BLaER1 (cell line): ENCODE results near the gene NBPF6.
"Not testable (repeated sequence)": the region's sequence is repeated elsewhere in the genome, so short reads cannot be mapped to it uniquely, and the experiment has no call there.

Source experiments
- H3K27ac ChIP-seq: shearing (Covaris generic); formaldehyde crosslinking; 2 replicates; pipeline ENCODE4 v1.8.1; 2022
- H3K27me3 ChIP-seq: shearing (Covaris generic); formaldehyde crosslinking; 2 replicates; pipeline ENCODE4 v1.8.1; 2022
- H3K36me3 ChIP-seq: shearing (Covaris generic); formaldehyde crosslinking; 2 replicates; pipeline ENCODE4 v1.8.1; 2022
- H3K4me1 ChIP-seq: shearing (Covaris generic); formaldehyde crosslinking; 2 replicates; pipeline ENCODE4 v1.8.1; 2022
- H3K4me2 ChIP-seq: shearing (Covaris generic); formaldehyde crosslinking; 2 replicates; pipeline ENCODE4 v1.8.1; 2022
- H3K4me3 ChIP-seq: shearing (Covaris generic); formaldehyde crosslinking; 2 replicates; pipeline ENCODE4 v1.8.1; 2022
- H3K9ac ChIP-seq: shearing (Covaris generic); formaldehyde crosslinking; 2 replicates; pipeline ENCODE4 v1.8.1; 2022
- H3K9me3 ChIP-seq: shearing (Covaris generic); formaldehyde crosslinking; 2 replicates; pipeline ENCODE4 v1.8.1; 2022
- H4K20me1 ChIP-seq: shearing (Covaris generic); formaldehyde crosslinking; 2 replicates; pipeline ENCODE4 v1.8.1; 2022
- Cebpa-rat ChIP-seq: shearing (Covaris generic); IDR thresholded peaks from 2 replicates; pipeline ENCODE4 v1.8.1; 2022

NBPF6 gene

GRCh38 chr1:108504447-108504846, 54.3 kb downstream of the NBPF6 start:
- no peaks in the 10 kb centered on the region for H3K9me3 ChIP-seq
- no peak overlapping the region for H3K27ac ChIP-seq
- H4K20me1 ChIP-seq = no peaks in the 10 kb centered on the region
- peaks cover 14% of the 10 kb centered on the region for H3K4me1 ChIP-seq
- no peak for TF ChIP-seq Cebpa-rat
- H3K9ac ChIP-seq = no peak overlapping the region
- H3K4me3 ChIP-seq = no peak overlapping the region
- H3K4me2 ChIP-seq = no peak overlapping the region
- H3K27me3 ChIP-seq = no peaks in the 10 kb centered on the region
- H3K36me3 ChIP-seq = no peaks in the 10 kb centered on the region

GRCh38 chr1:108505763-108506070, 55.6 kb downstream of the NBPF6 start:
- peak overlapping the region; percentile 43 for H3K4me2 ChIP-seq
- no peaks in the 10 kb centered on the region for H4K20me1 ChIP-seq
- H3K4me3 ChIP-seq = no peak overlapping the region
- no peak for TF ChIP-seq Cebpa-rat
- H3K9me3 ChIP-seq = no peaks in the 10 kb centered on the region
- no peaks in the 10 kb centered on the region for H3K27me3 ChIP-seq
- no peak overlapping the region for H3K27ac ChIP-seq
- H3K4me1 ChIP-seq = peaks cover 14% of the 10 kb centered on the region
- no peak overlapping the region for H3K9ac ChIP-seq
- H3K36me3 ChIP-seq = no peaks in the 10 kb centered on the region

GRCh38 chr1:108511764-108512163, 61.6 kb downstream of the NBPF6 start:
- Histone ChIP-seq H3K27me3 (no peaks in the 10 kb centered on the region), H3K4me3 (no peak overlapping the region), H3K9ac (no peak overlapping the region), H3K4me1 (no peaks in the 10 kb centered on the region), H3K27ac (no peak overlapping the region), H3K4me2 (no peak overlapping the region), H3K36me3 (no peaks in the 10 kb centered on the region), H3K9me3 (no peaks in the 10 kb centered on the region), H4K20me1 (no peaks in the 10 kb centered on the region)
- no peak for TF ChIP-seq Cebpa-rat

- H3K36me3 ChIP-seq = no peaks in the 10 kb centered on the region
- TF ChIP-seq Cebpa-rat = no peak
- H3K9me3 ChIP-seq = no peaks in the 10 kb centered on the region
- H3K27me3 ChIP-seq = no peaks in the 10 kb centered on the region
- no peaks in the 10 kb centered on the region for H3K4me1 ChIP-seq
- H3K4me2 ChIP-seq = no peak overlapping the region
- no peaks in the 10 kb centered on the region for H4K20me1 ChIP-seq
- no peak overlapping the region for H3K4me3 ChIP-seq
- no peak overlapping the region for H3K27ac ChIP-seq
- no peak overlapping the region for H3K9ac ChIP-seq
These were observed 62.3 kb downstream of the NBPF6 start for GRCh38 chr1:108512239-108513043.

- no peaks in the 10 kb centered on the region for H3K36me3 ChIP-seq
- no peak for TF ChIP-seq Cebpa-rat
These were observed 62.9 kb downstream of the NBPF6 start for GRCh38 chr1:108513044-108513415.

GRCh38 chr1:108513914-108514313, 63.8 kb downstream of the NBPF6 start:
- not testable (repeated sequence) for H3K27me3 ChIP-seq, H4K20me1 ChIP-seq

More at GRCh38 chr1:108513044-108513415, 62.9 kb downstream of the NBPF6 start:
- H3K27me3 ChIP-seq = no peaks in the 10 kb centered on the region
- H3K4me2 ChIP-seq = no peak overlapping the region
- H3K9me3 ChIP-seq = no peaks in the 10 kb centered on the region
- H3K9ac ChIP-seq = no peak overlapping the region
- no peaks in the 10 kb centered on the region for H3K4me1 ChIP-seq
- H3K27ac ChIP-seq = no peak overlapping the region
- no peak overlapping the region for H3K4me3 ChIP-seq
- H4K20me1 ChIP-seq = no peaks in the 10 kb centered on the region

GRCh38 chr1:108517301-108517897, 67.3 kb downstream of the NBPF6 start:
- not testable (repeated sequence) for H3K27ac ChIP-seq, H3K4me3 ChIP-seq, H3K9ac ChIP-seq, H3K4me2 ChIP-seq, H3K4me1 ChIP-seq, H3K27me3 ChIP-seq, H3K9me3 ChIP-seq, H4K20me1 ChIP-seq, H3K36me3 ChIP-seq

More at GRCh38 chr1:108513914-108514313, 63.8 kb downstream of the NBPF6 start:
- not testable (repeated sequence) for H3K4me2 ChIP-seq, H3K4me1 ChIP-seq, H3K9me3 ChIP-seq, H3K4me3 ChIP-seq, H3K36me3 ChIP-seq, H3K27ac ChIP-seq, H3K9ac ChIP-seq
